ENCODE results near the gene MUC5AC. TPM values are rescaled to one million over a fixed set of nuclear protein-coding genes. Genes with fewer than 3 reads are reported as not detected.

MUC5AC gene
- total RNA-seq, 1 experiment from 2014 or later = under 0.01 TPM

DNA sequence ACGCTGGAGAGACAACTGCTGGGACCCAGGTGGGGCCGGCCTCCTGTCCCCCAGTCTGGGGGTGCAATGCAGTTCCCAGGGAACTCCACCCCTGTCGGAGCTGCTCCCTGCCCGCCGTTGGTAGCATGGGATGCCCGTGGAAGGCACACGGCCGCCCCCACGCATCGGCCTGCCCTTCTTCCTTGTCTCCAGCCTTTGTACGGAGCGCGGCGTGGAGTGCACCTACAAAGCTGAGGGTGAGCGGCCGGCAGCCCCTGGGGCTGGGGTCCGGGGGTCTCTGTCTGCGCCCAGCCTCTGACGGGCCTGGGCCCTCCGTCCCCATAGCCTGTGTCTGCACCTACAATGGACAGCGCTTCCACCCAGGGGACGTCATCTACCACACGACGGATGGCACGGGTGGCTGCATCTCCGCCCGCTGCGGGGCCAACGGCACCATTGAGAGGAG is 23.2 kb downstream of the MUC5AC start (continued):
- TF ChIP-seq USF2 (CRISPR knock-in tag; IDR thresholded peaks at IDR 0.05) (no peak), ZNF425 (CRISPR knock-in tag; conservative IDR thresholded peaks at IDR 0.05) (no peak), ZNF121 (CRISPR knock-in tag; IDR thresholded peaks at IDR 0.05) (no peak), ETV6 (CRISPR knock-in tag; IDR thresholded peaks at IDR 0.05) (no peak), GRHL2 (CRISPR knock-in tag; IDR thresholded peaks at IDR 0.05; ENCODE audit: insufficient replicate concordance, severe bottlenecking) (no peak)
- TF ChIP-seq, protein P1, sequence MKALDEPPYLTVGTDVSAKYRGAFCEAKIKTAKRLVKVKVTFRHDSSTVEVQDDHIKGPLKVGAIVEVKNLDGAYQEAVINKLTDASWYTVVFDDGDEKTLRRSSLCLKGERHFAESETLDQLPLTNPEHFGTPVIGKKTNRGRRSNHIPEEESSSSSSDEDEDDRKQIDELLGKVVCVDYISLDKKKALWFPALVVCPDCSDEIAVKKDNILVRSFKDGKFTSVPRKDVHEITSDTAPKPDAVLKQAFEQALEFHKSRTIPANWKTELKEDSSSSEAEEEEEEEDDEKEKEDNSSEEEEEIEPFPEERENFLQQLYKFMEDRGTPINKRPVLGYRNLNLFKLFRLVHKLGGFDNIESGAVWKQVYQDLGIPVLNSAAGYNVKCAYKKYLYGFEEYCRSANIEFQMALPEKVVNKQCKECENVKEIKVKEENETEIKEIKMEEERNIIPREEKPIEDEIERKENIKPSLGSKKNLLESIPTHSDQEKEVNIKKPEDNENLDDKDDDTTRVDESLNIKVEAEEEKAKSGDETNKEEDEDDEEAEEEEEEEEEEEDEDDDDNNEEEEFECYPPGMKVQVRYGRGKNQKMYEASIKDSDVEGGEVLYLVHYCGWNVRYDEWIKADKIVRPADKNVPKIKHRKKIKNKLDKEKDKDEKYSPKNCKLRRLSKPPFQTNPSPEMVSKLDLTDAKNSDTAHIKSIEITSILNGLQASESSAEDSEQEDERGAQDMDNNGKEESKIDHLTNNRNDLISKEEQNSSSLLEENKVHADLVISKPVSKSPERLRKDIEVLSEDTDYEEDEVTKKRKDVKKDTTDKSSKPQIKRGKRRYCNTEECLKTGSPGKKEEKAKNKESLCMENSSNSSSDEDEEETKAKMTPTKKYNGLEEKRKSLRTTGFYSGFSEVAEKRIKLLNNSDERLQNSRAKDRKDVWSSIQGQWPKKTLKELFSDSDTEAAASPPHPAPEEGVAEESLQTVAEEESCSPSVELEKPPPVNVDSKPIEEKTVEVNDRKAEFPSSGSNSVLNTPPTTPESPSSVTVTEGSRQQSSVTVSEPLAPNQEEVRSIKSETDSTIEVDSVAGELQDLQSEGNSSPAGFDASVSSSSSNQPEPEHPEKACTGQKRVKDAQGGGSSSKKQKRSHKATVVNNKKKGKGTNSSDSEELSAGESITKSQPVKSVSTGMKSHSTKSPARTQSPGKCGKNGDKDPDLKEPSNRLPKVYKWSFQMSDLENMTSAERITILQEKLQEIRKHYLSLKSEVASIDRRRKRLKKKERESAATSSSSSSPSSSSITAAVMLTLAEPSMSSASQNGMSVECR (CRISPR knock-in tag; IDR thresholded peaks at IDR 0.05; ENCODE audit: borderline replicate concordance) = no peak

DNA sequence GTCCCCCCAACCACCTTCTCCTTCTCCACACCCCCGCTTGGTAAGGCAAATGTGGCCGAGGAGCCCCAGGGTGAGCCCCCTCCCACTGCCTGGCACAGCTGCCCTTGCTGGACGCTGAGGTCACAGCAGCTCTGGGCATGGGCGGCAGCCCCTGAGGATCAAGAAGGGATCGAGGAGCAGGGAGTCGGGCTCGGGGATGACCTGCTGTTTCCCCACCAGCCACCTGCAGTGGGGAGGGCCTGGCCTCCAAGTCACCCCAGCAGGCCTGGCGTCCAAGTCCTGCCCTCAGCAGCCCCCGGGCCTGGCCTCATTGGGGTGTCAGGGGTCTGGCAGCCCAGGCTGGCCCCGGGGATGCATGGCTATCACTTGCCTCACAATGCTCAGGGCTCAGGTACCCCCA is 23.7 kb downstream of the MUC5AC start:
- CTCF ChIA-PET = no interaction called here
- no peak overlapping the region for H3K27ac Mint-ChIP-seq
- no peak for ATAC-seq
- no peaks in the 10 kb centered on the region for H3K9me3 Mint-ChIP-seq
- no peak for TF ChIP-seq ZNF317 (CRISPR knock-in tag; IDR thresholded peaks at IDR 0.05; ENCODE audit: borderline replicate concordance, low read depth)
- TF ChIP-seq ATF1 (CRISPR knock-in tag; IDR thresholded peaks at IDR 0.05) = no peak
- no peak for TF ChIP-seq ZBTB21 (CRISPR knock-in tag; IDR thresholded peaks at IDR 0.05; ENCODE audit: borderline replicate concordance)
- TF ChIP-seq, protein P2, sequence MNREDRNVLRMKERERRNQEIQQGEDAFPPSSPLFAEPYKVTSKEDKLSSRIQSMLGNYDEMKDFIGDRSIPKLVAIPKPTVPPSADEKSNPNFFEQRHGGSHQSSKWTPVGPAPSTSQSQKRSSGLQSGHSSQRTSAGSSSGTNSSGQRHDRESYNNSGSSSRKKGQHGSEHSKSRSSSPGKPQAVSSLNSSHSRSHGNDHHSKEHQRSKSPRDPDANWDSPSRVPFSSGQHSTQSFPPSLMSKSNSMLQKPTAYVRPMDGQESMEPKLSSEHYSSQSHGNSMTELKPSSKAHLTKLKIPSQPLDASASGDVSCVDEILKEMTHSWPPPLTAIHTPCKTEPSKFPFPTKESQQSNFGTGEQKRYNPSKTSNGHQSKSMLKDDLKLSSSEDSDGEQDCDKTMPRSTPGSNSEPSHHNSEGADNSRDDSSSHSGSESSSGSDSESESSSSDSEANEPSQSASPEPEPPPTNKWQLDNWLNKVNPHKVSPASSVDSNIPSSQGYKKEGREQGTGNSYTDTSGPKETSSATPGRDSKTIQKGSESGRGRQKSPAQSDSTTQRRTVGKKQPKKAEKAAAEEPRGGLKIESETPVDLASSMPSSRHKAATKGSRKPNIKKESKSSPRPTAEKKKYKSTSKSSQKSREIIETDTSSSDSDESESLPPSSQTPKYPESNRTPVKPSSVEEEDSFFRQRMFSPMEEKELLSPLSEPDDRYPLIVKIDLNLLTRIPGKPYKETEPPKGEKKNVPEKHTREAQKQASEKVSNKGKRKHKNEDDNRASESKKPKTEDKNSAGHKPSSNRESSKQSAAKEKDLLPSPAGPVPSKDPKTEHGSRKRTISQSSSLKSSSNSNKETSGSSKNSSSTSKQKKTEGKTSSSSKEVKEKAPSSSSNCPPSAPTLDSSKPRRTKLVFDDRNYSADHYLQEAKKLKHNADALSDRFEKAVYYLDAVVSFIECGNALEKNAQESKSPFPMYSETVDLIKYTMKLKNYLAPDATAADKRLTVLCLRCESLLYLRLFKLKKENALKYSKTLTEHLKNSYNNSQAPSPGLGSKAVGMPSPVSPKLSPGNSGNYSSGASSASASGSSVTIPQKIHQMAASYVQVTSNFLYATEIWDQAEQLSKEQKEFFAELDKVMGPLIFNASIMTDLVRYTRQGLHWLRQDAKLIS (CRISPR knock-in tag; IDR thresholded peaks at IDR 0.05; ENCODE audit: borderline replicate concordance) = no peak
- no peak for TF ChIP-seq CREB1 (CRISPR knock-in tag; IDR thresholded peaks at IDR 0.05)
- TF ChIP-seq ZNF416 (CRISPR knock-in tag; IDR thresholded peaks at IDR 0.05) = no peak
- no peak for TF ChIP-seq IRF2 (CRISPR knock-in tag; IDR thresholded peaks at IDR 0.05; ENCODE audit: borderline replicate concordance, low read depth)
- no peak for TF ChIP-seq ESRRA (CRISPR knock-in tag; IDR thresholded peaks at IDR 0.05; ENCODE audit: borderline replicate concordance)
- H3K36me3 Mint-ChIP-seq = no peaks in the 10 kb centered on the region
- POLR2A ChIA-PET = no interaction called here
- no peak overlapping the region for H3K4me3 Mint-ChIP-seq
- H3K4me1 Mint-ChIP-seq = no peaks in the 10 kb centered on the region
- H3K27me3 Mint-ChIP-seq (ENCODE audit: low read depth) = no peaks in the 10 kb centered on the region
- no peak for DNase-seq (ENCODE audit: low spot score)
